HG02884 (cell line): ENCODE measurements around the gene CAMK1.

Source experiments
- ATAC-seq: cut with Tn5 transposase; IDR thresholded peaks from one replicate; pipeline ENCODE4 v1.9.1; 2021; ENCODE audit warnings: mild to moderate bottlenecking, moderate library complexity; ENCODE audit not compliant: unreplicated experiment

Gene CAMK1

DNA sequence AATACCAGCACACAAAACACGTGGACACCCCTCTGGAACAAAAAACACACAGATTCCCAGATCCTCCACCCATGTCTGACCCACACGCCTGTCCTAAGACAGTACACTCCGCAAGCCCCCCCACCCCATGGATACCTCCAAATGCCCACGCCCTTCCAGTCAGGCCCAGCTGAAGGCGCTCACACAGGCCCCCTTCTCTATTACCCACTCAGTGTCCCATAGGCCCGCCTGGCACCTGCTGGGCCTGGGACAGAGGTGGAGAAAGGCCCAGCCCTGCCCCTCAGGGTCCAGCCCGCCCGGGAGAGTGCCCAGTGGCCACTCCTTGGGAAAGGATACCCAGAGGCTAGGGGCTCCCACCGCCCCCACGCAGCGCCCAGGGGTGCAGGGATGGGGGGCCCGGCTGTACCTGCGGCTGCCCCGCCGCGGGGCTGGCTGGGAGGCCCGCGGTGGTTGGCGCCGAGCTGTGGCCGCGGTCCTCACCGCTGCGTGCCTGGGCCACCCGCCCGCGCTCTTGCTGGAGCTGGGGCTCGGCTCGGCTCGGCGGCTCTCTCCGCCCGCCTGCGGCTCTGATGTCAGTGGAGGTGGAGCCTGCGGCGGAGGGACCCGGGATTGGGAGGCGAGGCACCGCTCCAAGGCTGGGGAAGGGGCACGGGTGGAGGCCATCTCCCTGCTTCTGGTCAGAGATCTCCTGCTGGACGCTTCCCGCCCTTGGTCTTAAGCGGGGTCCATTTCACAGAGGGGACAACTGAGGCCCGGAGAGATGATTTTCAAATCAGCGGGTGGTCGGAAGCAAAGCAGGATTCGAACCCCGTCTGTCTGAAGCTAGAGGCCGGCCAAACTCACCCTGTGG lies at the start of gene CAMK1:
TSS of gene CAMK1 (minus strand) at position 522 of the 850 bp plus-strand sequence. CDS start 2,198 bp downstream, outside the sequence.
- peak; percentile 74 for ATAC-seq

DNA sequence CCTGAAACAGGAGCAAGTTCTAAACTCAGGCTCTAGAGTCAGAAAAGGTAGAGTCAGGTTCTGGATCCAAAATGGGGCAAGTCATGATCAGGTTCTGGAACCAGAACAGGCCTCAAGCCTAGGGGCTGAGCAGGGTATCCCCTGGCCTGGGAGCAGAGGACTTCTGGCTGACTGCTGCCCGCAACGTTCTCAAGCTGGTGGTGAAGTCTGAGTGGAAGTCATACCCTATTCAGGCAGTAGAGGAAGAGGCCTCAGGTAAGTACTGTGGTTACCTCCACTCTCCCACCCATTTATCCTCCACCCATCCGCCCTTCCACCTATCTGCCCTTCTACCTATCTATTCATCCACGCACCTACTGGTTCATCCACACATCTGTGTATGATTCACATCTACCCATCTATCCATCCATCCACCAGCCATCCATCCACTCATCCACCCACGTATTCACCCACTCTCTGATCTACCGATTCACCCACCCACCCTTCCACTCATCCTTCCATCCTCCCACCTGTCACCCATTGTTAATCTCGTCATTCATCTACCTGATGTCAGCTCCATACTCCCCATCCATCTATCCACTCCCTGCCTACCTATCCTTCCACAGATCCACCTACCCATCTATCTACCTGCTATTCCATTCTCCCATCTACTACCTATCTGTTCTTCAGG lies 49.1 kb upstream of the CAMK1 start:
- no peak for ATAC-seq

DNA sequence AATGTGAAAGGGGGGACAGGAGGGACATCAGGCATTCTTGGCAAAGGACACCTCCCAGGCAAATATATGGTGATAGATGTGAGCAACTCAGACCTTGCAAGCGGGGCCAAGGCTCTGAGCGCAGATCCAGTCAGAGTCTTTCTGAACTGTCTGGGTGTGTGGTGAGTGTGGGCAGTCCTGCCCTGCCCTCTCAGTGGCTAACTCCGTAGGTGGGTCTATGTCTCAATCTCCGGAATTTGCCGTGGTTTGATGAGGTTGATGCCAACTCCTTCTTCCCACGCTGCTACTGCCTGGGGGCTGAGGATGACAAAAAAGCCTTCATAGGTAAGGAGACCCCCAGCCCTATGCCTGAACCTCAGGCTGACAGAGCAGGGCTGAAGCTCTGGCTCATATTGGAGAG lies 47.7 kb upstream of the CAMK1 start:
- no peak for ATAC-seq

DNA sequence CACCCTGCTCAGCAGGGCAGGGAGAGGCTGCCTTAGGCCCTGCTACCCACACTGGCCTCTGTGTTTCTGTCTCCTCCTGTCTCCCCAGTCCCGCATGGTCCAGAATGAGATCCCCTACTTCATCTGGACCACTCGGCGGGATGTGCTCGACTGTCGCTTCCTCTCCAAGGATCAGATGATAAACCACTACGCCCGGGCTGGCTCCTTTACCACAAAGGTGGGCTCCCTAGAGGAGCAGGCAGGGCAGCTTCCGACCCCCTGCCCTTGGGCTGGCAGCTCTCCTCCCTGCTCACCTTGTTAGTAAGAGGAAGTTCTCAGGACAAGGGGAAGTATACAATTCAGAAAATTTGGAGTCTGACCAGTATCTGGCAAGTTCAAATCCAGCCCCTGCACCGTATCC lies 46.2 kb upstream of the CAMK1 start:
- ATAC-seq, result no peak

DNA sequence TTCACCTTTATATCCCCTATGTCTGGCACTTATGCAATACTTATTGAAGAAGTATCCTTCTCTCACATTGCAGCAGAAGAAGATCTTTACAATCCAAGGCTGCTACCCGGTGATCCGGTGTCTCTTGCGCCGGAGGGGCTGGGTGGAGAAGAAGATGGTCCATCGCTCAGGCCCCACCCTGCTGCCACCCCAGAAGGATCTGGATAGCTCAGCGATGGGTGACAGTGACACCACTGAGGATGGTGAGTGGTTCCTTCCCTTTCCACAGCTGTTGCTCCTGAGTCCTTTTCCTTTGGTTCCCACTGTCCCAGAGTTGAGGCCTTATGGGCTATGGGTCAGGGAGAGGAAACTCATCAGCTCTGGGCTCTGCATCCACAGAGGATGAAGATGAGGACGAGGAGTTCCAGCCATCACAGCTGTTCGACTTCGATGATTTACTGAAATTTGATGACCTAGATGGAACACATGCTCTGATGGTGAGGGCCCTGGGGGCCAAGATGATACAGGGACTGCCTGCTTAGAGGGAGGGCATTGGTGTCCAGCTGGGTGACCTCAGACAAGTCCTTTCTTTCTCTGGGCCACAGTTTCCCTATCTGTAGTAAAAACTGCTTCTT lies 43.2 kb upstream of the CAMK1 start:
- ATAC-seq, result no peak

DNA sequence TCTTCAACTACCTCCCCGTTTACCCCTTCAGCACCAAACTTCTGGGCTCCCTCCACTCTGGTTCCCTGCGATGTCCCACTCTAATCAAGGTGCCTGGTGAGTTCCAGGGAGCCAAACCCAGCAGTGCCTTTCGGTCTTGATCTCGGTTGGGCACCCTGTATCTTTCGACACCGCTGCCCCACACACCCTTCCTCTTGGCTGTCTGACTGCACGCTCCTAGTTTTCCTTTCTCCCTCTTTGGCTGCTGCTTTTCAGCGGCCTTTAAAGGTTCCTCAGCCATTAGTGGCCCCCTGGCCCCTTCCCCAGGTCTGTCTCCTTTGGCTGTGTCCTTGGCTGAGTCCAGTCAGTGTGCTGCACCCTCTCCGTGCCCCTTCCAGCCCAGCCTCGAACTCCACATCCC lies 41.1 kb upstream of the CAMK1 start:
- no peak for ATAC-seq

DNA sequence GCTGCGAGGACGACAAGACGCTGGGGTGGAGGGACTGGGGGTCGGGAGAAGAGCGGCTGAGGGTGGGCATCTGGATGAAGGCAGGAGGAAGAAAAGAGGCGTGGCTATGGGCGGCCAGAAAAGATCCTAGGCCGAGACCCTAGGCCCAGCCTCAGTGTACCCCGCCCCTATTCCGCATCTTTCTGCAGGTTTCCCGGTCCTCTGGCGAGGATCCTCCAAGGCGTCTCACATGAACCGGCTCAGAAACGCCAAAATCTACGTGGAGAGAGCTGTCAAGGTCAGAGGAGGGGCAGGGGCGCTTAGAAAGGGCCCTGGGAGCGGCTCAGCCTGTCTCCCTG lies 40.7 kb upstream of the CAMK1 start:
- ATAC-seq, result no peak

DNA sequence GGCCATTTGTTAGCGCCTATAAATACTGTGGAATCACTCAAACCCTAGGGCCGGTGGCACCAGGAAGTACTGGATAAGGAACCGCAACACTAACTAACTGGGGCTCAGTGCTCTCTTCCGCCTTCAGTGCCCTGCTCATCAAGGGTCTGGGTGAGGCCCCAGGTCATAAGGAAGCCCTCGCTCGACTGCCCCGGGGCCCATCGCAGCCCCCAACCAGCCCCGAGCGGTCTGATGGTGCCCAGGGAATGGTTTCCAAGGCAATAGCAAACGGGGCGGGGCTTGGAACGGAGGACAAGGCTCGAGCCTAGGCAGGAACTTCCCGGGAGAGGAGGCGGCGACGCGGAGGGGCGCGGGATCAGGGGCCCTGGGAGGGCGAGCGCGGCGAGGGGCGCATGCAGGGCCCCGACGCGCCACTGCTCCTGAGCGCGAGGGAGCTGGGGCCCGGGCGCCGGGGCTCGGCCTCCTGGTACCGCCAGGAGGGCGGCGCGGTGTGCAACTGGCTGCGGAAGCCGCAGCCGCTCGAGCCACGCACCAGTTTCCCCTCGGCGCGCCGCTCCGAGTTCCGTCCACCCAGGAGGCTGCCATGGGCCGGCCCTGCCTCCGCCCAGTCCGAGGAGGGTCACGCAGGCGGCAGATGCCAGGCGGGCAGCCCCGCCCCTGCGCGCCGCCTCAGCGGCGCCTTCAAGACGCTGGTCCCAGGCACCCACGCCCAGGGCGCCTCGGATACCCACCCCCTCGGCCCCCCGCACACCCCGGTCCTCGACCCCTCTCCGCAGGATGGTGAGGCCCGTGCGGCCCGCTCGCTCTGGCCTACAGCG lies 40.1 kb upstream of the CAMK1 start, which contains the start of gene TTLL3:
TSS of gene TTLL3 (plus strand) at position 648 of the 818 bp plus-strand sequence. CDS start 400 bp downstream, outside the sequence.
- peak; percentile 35 for ATAC-seq

DNA sequence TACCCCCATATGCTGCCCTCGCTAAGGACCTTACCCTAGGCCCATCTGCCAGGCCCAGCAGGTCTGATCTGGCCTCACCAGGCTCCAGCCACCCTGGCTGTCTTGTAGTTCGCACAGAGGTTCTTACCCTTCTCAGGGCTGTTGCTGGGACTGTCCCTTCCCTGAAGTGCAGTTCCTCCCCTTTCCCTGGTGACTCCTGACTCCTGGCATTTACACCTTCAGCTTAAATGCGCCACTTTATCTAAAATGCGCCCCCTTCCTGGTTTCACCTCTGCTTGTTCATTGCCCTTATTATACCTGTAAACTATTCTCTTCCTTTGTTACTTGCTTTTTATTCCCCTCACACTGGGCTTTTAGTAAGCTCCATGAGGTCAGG lies 39.5 kb upstream of the CAMK1 start:
- no peak for ATAC-seq

DNA sequence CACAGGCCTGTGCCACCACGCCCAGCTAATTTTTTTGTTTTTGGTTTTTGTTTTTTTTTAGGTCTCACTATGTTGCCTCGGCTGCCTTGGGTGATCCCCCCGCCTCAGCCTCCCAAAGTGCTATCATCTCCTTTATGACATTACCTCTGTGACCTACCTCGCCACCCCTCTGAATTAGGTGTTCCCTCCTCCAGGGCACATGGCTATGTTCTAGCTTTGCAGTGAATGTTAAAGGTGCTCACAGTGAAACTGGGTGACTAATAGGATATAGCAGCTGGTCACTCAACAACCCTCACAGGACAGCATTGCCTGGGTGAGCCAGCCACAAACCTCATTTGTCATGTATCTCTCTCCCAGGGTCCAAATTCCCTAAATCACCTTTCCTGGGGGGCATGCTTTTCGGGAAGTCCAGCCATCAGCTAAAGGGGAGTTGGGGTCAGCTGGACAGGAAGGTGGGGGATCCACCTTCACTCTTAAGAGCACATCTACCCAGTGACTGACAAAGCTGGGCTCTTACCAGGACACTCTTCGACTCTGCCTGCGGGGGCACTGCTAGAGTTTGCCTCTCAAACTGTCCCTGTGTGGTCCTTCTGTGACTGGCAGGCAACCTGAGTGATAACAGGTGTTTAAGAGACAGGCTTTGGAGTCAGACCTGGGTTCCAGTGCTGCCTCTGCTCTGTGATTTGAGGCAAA lies 38.7 kb upstream of the CAMK1 start:
- ATAC-seq, result no peak

DNA sequence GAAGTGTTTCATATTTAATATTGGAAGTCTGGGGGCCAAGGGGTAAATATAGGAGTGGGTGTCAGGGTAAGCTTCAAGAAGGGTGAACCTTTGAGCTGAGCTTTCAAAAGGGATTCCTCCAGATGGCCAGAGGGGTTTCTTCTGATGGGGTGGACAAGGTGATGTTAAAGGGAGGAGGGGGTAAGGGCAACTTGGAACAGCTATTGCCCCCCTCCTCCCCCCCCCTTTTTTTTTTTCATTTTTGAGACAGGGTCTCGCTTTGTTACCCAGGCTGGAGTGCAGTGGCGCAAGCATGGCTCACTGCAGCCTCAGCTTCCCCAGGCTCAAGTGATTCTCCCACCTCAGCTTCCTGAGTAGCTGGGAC lies 38.2 kb upstream of the CAMK1 start:
- ATAC-seq, result no peak

DNA sequence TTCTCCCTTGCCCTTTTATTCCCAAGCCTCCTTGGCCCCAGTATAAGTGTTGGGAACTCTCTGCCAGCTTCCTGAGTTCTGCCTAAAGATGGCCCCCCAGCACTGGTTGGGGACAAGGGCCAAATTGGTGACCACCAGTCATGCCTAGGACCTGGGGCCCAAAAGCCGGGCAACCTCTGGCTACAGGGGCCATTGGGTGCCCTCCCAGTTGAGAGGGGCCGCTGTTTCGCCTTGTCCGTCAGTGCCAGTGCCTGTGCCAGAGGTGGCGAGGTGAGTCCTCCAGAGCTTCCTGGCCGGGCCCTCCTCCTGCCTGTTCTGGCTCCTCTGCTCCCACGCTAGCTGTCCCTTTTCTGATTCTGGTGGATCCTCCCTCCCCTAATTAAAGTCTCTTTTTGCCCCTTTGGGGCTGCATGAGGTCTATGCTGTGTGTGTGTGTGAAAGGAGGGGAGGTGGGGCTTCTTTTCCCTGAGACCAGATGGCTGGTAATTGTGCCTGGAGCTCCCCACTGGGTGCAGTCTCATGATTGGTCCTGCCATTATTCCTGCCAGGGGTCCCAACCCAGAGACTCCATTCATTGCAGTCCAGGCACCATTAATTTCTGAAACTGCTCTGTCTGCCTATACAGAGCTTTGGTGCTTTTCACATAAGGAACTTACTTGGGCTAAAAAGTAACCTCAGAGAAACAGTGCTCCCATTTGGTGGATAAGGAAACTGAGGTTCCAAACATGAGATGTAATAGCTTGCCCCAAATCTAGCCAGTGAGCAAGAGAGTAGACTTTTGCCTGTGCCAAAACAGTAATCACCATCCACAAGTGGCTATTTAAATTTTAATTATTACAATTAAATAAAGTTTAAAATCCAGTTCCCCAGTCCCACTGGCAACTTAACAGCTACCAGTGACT lies 37.2 kb upstream of the CAMK1 start:
- ATAC-seq, result no peak

DNA sequence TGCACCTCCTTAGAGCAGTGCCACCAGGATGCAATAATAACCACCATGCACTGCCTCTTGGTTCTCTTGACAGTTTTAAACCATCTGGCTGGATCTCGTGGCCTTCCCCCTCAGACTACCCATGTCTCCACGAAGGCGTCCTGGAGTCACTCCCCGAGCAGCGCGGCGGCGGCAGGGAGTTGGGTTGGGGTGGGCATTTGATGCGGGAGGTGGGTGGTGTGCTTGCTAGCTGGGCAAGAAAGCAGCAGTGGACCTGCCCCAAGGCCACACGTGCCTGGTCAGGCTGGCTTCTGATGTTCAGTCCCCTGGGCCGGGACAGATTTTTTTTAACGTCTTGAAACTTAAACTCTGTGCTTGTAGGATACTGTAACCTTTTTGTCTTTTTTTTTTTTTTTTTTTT lies 36.4 kb upstream of the CAMK1 start:
- ATAC-seq, result no peak

DNA sequence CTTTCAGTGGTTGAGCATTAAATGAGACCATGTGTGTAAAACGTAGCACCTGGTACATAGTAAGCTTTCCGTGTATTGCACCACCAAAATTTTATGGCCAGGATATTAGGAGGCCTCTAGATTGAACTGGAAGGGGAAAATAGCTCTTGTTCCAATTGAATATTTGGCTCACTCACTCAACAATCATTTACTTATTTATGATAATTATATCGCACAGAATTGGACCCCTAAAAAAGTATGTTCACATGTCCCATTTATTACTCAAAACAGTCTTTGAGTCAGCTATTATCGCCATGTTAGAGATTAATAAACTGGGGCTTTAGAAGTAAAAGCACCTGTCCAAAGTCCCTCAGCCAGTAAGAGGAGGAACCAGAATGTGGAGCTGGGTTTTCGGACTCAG lies 35.2 kb upstream of the CAMK1 start:
- ATAC-seq, result no peak

DNA sequence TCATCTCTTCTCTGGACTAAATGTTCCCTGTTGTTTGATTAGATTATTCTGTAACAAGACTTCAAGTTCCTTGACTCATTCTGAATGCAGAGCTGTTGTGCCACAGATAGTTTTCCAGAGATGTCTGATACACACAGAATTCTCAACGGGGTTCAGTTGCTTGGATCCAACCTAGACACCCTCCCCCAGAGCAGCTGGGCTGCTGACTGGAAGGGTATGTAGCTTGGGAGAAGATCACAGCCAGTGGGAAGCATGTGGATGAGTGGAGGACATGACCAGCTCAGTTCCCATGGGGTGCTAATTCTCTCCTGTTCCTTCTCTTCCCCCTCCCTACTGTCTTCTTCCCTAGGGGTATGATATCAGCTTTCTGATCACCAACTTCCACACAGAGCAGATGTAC lies 33.7 kb upstream of the CAMK1 start:
- no peak for ATAC-seq

DNA sequence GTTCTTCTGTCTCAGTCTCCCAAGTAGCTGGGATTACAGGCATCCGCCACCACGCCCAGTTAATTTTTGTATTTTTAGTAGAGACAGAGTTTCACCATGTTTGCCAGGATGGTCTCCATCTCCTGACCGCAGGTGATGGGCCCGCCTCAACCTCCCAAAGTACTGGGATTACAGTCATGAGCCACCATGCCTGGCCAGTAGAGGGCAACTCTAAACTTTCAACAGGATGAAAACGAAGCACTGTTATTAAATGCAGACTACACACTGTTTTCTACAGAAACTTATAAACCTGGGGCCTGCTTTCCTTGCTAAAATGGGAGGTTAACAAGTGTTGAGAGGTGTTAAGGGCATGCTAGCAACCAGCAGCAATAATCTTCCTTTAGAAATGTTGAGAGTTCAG lies 30.8 kb upstream of the CAMK1 start:
- ATAC-seq, result no peak

DNA sequence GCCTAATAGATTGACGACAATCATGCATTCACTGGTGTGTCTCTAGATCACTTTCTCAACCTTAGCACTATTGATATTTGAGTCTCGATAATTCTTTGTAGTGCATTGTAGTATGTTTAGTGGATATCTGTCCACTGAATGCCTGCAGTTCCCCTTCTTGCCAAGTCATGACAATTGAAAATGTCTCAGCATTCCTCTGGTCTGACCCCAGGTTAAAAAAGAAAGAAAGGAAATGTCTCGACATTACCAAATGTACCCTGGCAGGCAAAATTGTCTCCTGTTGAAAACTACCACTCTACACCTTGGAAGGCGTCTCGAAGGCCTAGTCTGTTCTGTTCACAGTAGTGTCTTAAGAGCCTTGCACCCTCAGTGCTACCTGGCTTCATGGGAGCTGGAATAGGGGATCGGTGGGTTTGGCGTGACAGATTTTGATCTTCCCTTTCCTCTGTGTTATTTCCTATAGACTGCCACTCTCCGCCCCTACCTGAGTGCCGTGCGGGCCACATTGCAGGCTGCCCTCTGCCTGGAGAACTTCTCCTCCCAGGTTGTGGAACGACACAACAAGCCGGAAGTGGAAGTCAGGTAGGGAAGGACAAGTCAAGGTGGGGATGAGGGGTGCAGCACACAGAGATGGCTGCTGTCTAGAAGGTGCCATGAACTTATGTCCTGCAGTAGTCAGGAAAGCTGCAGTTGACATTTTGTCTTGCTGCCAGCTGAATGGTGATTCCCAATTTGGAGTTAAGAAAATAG lies 27.6 kb upstream of the CAMK1 start:
- no peak for ATAC-seq

DNA sequence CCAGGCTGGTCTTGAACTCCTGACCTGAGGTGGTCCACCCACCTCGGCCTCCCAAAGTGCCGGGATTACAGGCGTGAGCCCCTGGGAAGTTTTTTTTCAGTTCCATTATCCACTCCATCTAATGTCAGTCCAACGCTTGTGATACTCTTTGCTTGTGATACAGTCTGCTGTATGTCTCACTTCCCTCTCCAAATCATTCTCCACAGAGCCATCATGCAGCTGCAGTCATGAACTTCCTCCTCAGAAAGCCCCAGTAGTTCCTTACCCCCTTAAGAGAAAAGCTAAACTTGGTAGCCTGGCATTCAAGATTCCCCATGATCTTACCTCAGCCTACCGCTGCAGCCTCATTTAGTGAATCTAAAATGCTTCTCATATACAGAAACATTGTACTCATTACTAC lies 25.5 kb upstream of the CAMK1 start:
- ATAC-seq, result no peak

DNA sequence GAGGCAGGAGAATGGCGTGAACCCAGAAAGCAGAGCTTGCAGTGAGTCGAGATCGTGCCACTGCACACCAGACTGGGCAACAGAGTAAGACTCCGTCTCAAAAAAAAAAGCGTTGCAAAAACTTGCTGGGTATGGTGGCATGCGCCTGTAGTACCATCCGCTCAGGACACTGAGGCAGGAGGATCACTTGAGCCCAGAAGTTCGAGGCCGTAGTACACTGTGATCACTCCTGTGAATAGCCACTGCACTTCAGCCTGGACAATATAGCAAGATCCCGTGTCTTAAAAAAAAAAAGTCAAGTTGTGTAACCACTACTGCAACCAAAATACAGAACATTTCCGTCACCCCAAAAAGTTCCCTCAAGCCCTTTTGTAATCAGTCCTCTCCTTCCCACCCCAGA lies 24.7 kb upstream of the CAMK1 start:
- ATAC-seq, result no peak
